Mesenchymal stem cell (in vitro differentiated cells and primary cell): Measurements from ENCODE around the gene FHIT.

Experiments used
- DNase-seq: peaks from one replicate; pipeline ENCODE4 v3.0.0-alpha.2; 2013
- H2AFZ ChIP-seq: one replicate; pipeline ENCODE4 v1.6.1; 2013; ENCODE audit warnings: low read depth, mild to moderate bottlenecking, control low read depth, inconsistent platforms, low read length, moderate library complexity
- H2AK5ac ChIP-seq: 2 replicates; pipeline ENCODE4 v1.6.1; 2013; ENCODE audit warnings: low read length, moderate library complexity, mild to moderate bottlenecking, inconsistent platforms; ENCODE audit not compliant: severe bottlenecking
- H2BK120ac ChIP-seq: one replicate; pipeline ENCODE4 v1.6.1; 2013; ENCODE audit warnings: low read depth, mild to moderate bottlenecking, inconsistent platforms, low read length, moderate library complexity
- H2BK12ac ChIP-seq, 2 experiments: one replicate each; pipeline ENCODE4 v1.6.1; 2013; ENCODE audit warnings: inconsistent platforms in 2 of 2, low read length in 2 of 2, mild to moderate bottlenecking in 2 of 2, moderate library complexity in 2 of 2, control low read depth in 1 of 2
- H2BK15ac ChIP-seq: one replicate; pipeline ENCODE4 v1.6.1; 2013; ENCODE audit warnings: mild to moderate bottlenecking, low read depth, inconsistent platforms; ENCODE audit not compliant: poor library complexity, severe bottlenecking
- H2BK5ac ChIP-seq: 2 replicates; pipeline ENCODE4 v1.6.1; 2013; ENCODE audit warnings: low read depth, mild to moderate bottlenecking, low read length, control low read depth, inconsistent platforms; ENCODE audit not compliant: poor library complexity, severe bottlenecking
- H3K14ac ChIP-seq, 2 experiments: one replicate each; pipeline ENCODE4 v1.6.1; 2013; ENCODE audit warnings: inconsistent platforms in 2 of 2, low read length in 2 of 2, control low read depth in 1 of 2, mild to moderate bottlenecking in 1 of 2, moderate library complexity in 1 of 2
- H3K18ac ChIP-seq, 2 experiments: one replicate each; pipeline ENCODE4 v1.6.1; 2013; ENCODE audit warnings: inconsistent platforms in 2 of 2, low read length in 2 of 2, control low read depth in 1 of 2, low read depth in 1 of 2, mild to moderate bottlenecking in 1 of 2
- H3K23ac ChIP-seq, 2 experiments: one replicate each; pipeline ENCODE4 v1.6.1; 2013; ENCODE audit warnings: inconsistent platforms in 2 of 2, low read length in 2 of 2, mild to moderate bottlenecking in 2 of 2, moderate library complexity in 2 of 2, control low read depth in 1 of 2
- H3K27ac ChIP-seq: 2 replicates; pipeline ENCODE4 v1.5.1; 2013; ENCODE audit warnings: mild to moderate bottlenecking, moderate library complexity, low read length, control low read depth, inconsistent platforms; ENCODE audit not compliant: poor library complexity, severe bottlenecking
- H3K27me3 ChIP-seq, 2 experiments: 2 replicates each; pipeline versions ENCODE4 v1.6.1 to v1.7.0; 2013; ENCODE audit warnings: low read length in 2 of 2, mild to moderate bottlenecking in 2 of 2, moderate library complexity in 2 of 2, control low read depth in 1 of 2, inconsistent platforms in 1 of 2; ENCODE audit not compliant: control insufficient read depth in 1 of 2, insufficient read depth in 1 of 2
- H3K36me3 ChIP-seq, 2 experiments: 2 replicates each; pipeline versions ENCODE4 v1.6.1 to v1.7.0; 2013; ENCODE audit warnings: low read length in 2 of 2, control low read depth in 1 of 2, inconsistent platforms in 1 of 2, low read depth in 1 of 2, mild to moderate bottlenecking in 1 of 2; ENCODE audit not compliant: insufficient read depth in 2 of 2, control insufficient read depth in 1 of 2
- H3K4ac ChIP-seq, 2 experiments: one replicate each; pipeline ENCODE4 v1.6.1; 2013; ENCODE audit warnings: inconsistent platforms in 2 of 2, low read length in 2 of 2, mild to moderate bottlenecking in 2 of 2, moderate library complexity in 2 of 2, control low read depth in 1 of 2, low read depth in 1 of 2
- H3K4me1 ChIP-seq: 2 replicates; pipeline ENCODE4 v1.6.1; 2013; ENCODE audit warnings: low read depth, low read length, control low read depth; ENCODE audit not compliant: control insufficient read depth, insufficient read depth
- H3K4me2 ChIP-seq: 2 replicates; pipeline ENCODE4 v1.6.1; 2013; ENCODE audit warnings: low read length, mild to moderate bottlenecking, inconsistent platforms; ENCODE audit not compliant: poor library complexity, severe bottlenecking
- H3K4me3 ChIP-seq, 2 experiments: 2 replicates each; pipeline versions ENCODE4 v1.5.1 to v1.7.0; 2013; ENCODE audit warnings: low read length in 2 of 2, mild to moderate bottlenecking in 2 of 2, control low read depth in 1 of 2, low read depth in 1 of 2; ENCODE audit not compliant: insufficient read depth in 1 of 2
- H3K79me1 ChIP-seq: replicated peaks from 2 replicates; pipeline ENCODE4 v1.6.1; 2013; ENCODE audit warnings: mild to moderate bottlenecking, control low read depth, low read length, inconsistent platforms; ENCODE audit not compliant: poor library complexity, severe bottlenecking
- H3K9ac ChIP-seq: 2 replicates; pipeline ENCODE4 v1.7.0; 2013; ENCODE audit warnings: mild to moderate bottlenecking, low read length, moderate library complexity
- H3K9me3 ChIP-seq: 2 replicates; pipeline ENCODE4 v1.7.0; 2013; ENCODE audit warnings: mild to moderate bottlenecking, low read length; ENCODE audit not compliant: control insufficient read depth
- H4K8ac ChIP-seq: one replicate; pipeline ENCODE4 v1.6.1; 2013; ENCODE audit warnings: inconsistent platforms, mild to moderate bottlenecking, low read length, moderate library complexity
- H4K91ac ChIP-seq: one replicate; pipeline ENCODE4 v1.6.1; 2013; ENCODE audit warnings: mild to moderate bottlenecking, low read length, inconsistent platforms
- WGBS: methylation state at CpG from one replicate; pipeline ENCODE4 v1.1.7; 2013; ENCODE audit warnings: mixed read lengths; 5-methylcytosine and 5-hydroxymethylcytosine counted together

Gene FHIT

GRCh38 chr3:60413551-60413950 is 837.7 kb downstream of the FHIT start:
- Histone ChIP-seq H3K23ac (no peak overlapping the region), H4K91ac (no peak overlapping the region), H3K4me1 (no peaks in the 10 kb centered on the region), H2BK5ac (no peak overlapping the region), H3K27me3 (no peaks in the 10 kb centered on the region), H3K4me3 (no peak overlapping the region), H3K36me3 (no peaks in the 10 kb centered on the region), H2BK120ac (no peak overlapping the region), H2BK12ac (no peak overlapping the region), H3K9me3 (no peaks in the 10 kb centered on the region), H2AK5ac (no peak overlapping the region), H3K4me2 (no peak overlapping the region), H2AFZ (no peak overlapping the region), H3K14ac (no peak overlapping the region), H4K8ac (no peak overlapping the region), H2BK15ac (no peak overlapping the region), H3K27ac (no peak overlapping the region), H3K18ac (no peak overlapping the region), H3K9ac (no peak overlapping the region), H3K79me1 (no peaks in the 10 kb centered on the region), H3K4ac (no peak overlapping the region)
- WGBS, result no CpG with 5 or more reads among the region's 1 CpG
- DNase-seq, result no peak

- Histone ChIP-seq H2AFZ (no peak overlapping the region), H3K4ac (no peak overlapping the region)
- WGBS, result 95% methylated on average over 4 of the region's 4 CpGs
These were observed 847.4 kb downstream of the FHIT start for GRCh38 chr3:60403866-60404265.

GRCh38 chr3:60402931-60403330 is 848.3 kb downstream of the FHIT start:
- Histone ChIP-seq H3K4me3 (no peak overlapping the region), H3K36me3 (no peaks in the 10 kb centered on the region), H3K9me3 (no peaks in the 10 kb centered on the region), H3K4me1 (no peaks in the 10 kb centered on the region), H4K8ac (no peak overlapping the region), H3K79me1 (no peaks in the 10 kb centered on the region), H2BK5ac (no peak overlapping the region), H3K23ac (no peak overlapping the region), H3K4ac (no peak overlapping the region), H2BK15ac (no peak overlapping the region), H3K14ac (no peak overlapping the region), H2AK5ac (no peak overlapping the region), H2BK12ac (no peak overlapping the region), H3K27me3 (no peaks in the 10 kb centered on the region), H3K18ac (no peak overlapping the region), H2AFZ (no peak overlapping the region), H4K91ac (no peak overlapping the region), H3K9ac (no peak overlapping the region), H3K4me2 (no peak overlapping the region), H2BK120ac (no peak overlapping the region), H3K27ac (no peak overlapping the region)
- DNase-seq, result no peak
- WGBS, result 80% methylated on average over 2 of the region's 2 CpGs

More at GRCh38 chr3:60403866-60404265, 847.4 kb downstream of the FHIT start:
- Histone ChIP-seq H4K91ac (no peak overlapping the region), H3K9me3 (no peaks in the 10 kb centered on the region), H2BK5ac (no peak overlapping the region), H3K18ac (no peak overlapping the region), H3K23ac (no peak overlapping the region), H2AK5ac (no peak overlapping the region), H3K14ac (no peak overlapping the region), H2BK15ac (no peak overlapping the region), H3K27ac (no peak overlapping the region), H3K4me2 (no peak overlapping the region), H3K36me3 (no peaks in the 10 kb centered on the region), H2BK120ac (no peak overlapping the region), H3K4me1 (no peaks in the 10 kb centered on the region), H2BK12ac (no peak overlapping the region), H4K8ac (peak overlapping the region; percentile 55), H3K4me3 (no peak overlapping the region), H3K79me1 (no peaks in the 10 kb centered on the region), H3K27me3 (no peaks in the 10 kb centered on the region), H3K9ac (no peak overlapping the region)
- DNase-seq, result no peak

GRCh38 chr3:60399861-60400845 is 851.1 kb downstream of the FHIT start:
- H2BK120ac ChIP-seq, result no peak overlapping the region
- H2AK5ac ChIP-seq, result no peak overlapping the region
- no peaks in the 10 kb centered on the region for H3K36me3 ChIP-seq
- no peak overlapping the region for H3K23ac ChIP-seq
- H2BK12ac ChIP-seq, result no peak overlapping the region
- no peak overlapping the region for H3K18ac ChIP-seq
- H2BK5ac ChIP-seq, result no peak overlapping the region
- no peak overlapping the region for H3K4ac ChIP-seq
- 69% methylated on average over 3 of the region's 7 CpGs for WGBS
- H3K27ac ChIP-seq, result no peak overlapping the region
- H3K4me2 ChIP-seq, result no peak overlapping the region
- H3K27me3 ChIP-seq, result no peaks in the 10 kb centered on the region
- H3K14ac ChIP-seq, result no peak overlapping the region
- no peaks in the 10 kb centered on the region for H3K9me3 ChIP-seq
- no peak for DNase-seq
- H2AFZ ChIP-seq, result no peak overlapping the region
- no peaks in the 10 kb centered on the region for H3K4me1 ChIP-seq
- H2BK15ac ChIP-seq, result no peak overlapping the region
- H3K79me1 ChIP-seq, result no peaks in the 10 kb centered on the region
- no peak overlapping the region for H3K9ac ChIP-seq
- no peak overlapping the region for H4K8ac ChIP-seq
- no peak overlapping the region for H4K91ac ChIP-seq
- H3K4me3 ChIP-seq, result no peak overlapping the region
